OCI-LY1 (cell line): ENCODE data around the gene PDS5B.

Source experiments
- H2AFZ ChIP-seq: fragments of 200-600 bp; sonication (generic), shearing (Covaris generic); 2 replicates; pipeline ENCODE4 v1.6.0; 2014; ENCODE audit warnings: antibody characterized with exemption, mild to moderate bottlenecking, low read length
- H3F3A ChIP-seq: fragments of 200-600 bp; sonication (generic), shearing (Covaris generic); 2 replicates; pipeline ENCODE4 v1.6.0; 2014; ENCODE audit warnings: mild to moderate bottlenecking, antibody characterized with exemption, low read length, moderate library complexity; ENCODE audit not compliant: insufficient read depth
- H3K27ac ChIP-seq: fragments of 200-600 bp; sonication (generic); 2 replicates; pipeline ENCODE4 v1.5.1; 2014; ENCODE audit warnings: low read length, mixed run types, mild to moderate bottlenecking, low read depth; ENCODE audit not compliant: poor library complexity, severe bottlenecking
- H3K27me3 ChIP-seq: fragments of 200-600 bp; sonication (generic); 2 replicates; pipeline ENCODE4 v1.6.0; 2014; ENCODE audit warnings: antibody characterized with exemption, mild to moderate bottlenecking, low read length, moderate library complexity; ENCODE audit not compliant: insufficient read depth
- H3K36me3 ChIP-seq: fragments of 200-600 bp; sonication (generic); 2 replicates; pipeline ENCODE4 v1.6.1; 2014; ENCODE audit warnings: mild to moderate bottlenecking, antibody characterized with exemption, low read length, moderate library complexity, mixed read lengths; ENCODE audit not compliant: insufficient read depth
- H3K4me1 ChIP-seq: fragments of 200-600 bp; sonication (generic); 2 replicates; pipeline ENCODE4 v1.5.1; 2014; ENCODE audit warnings: mild to moderate bottlenecking, low read length, moderate library complexity; ENCODE audit not compliant: insufficient read depth, severe bottlenecking
- H3K4me2 ChIP-seq: fragments of 200-600 bp; sonication (generic), shearing (Covaris generic); 2 replicates; pipeline ENCODE4 v1.6.1; 2014; ENCODE audit warnings: low read length
- H3K4me3 ChIP-seq: fragments of 200-600 bp; sonication (generic); 2 replicates; pipeline ENCODE4 v1.5.1; 2014; ENCODE audit warnings: low read length, low read depth, mild to moderate bottlenecking, mixed read lengths; ENCODE audit not compliant: poor library complexity, severe bottlenecking
- H3K79me2 ChIP-seq: fragments of 200-600 bp; shearing (Covaris generic); 2 replicates; pipeline ENCODE4 v1.6.1; 2016; ENCODE audit warnings: mixed run types, low read length, mixed read lengths; ENCODE audit not compliant: insufficient read depth
- H3K9ac ChIP-seq: fragments of 200-600 bp; sonication (generic), shearing (Covaris generic); 2 replicates; pipeline ENCODE4 v1.6.1; 2014; ENCODE audit warnings: mild to moderate bottlenecking, low read length, mixed read lengths
- H3K9me2 ChIP-seq: fragments of 200-600 bp; sonication (generic), shearing (Covaris generic); 2 replicates; pipeline ENCODE4 v1.6.1; 2014; ENCODE audit warnings: low read depth, mild to moderate bottlenecking, low read length, mixed read lengths
- H3K9me3 ChIP-seq: fragments of 200-600 bp; shearing (Covaris generic); 2 replicates; pipeline ENCODE4 v1.6.1; 2014; ENCODE audit warnings: low read length, mixed read lengths
- H4K20me1 ChIP-seq: fragments of 200-600 bp; sonication (generic), shearing (Covaris generic); 2 replicates; pipeline ENCODE4 v1.6.0; 2016; ENCODE audit warnings: mild to moderate bottlenecking, low read length; ENCODE audit not compliant: insufficient read depth
- EZH2 ChIP-seq: fragments of 200-600 bp; sonication (generic), shearing (Covaris generic); IDR thresholded peaks from 2 replicates; pipeline ENCODE4 v1.8.0; 2017; ENCODE audit warnings: borderline replicate concordance, mixed run types, mild to moderate bottlenecking, antibody characterized with exemption, low read length, moderate library complexity, mixed read lengths
- TF ChIP-seq, protein P1 (sequence below): fragments of 200-600 bp; sonication (generic), shearing (Covaris generic); IDR thresholded peaks from 2 replicates; pipeline ENCODE4 v1.5.1; 2017; ENCODE audit warnings: mild to moderate bottlenecking, antibody characterized with exemption, low read length, moderate library complexity, mixed read lengths

PDS5B gene

DNA sequence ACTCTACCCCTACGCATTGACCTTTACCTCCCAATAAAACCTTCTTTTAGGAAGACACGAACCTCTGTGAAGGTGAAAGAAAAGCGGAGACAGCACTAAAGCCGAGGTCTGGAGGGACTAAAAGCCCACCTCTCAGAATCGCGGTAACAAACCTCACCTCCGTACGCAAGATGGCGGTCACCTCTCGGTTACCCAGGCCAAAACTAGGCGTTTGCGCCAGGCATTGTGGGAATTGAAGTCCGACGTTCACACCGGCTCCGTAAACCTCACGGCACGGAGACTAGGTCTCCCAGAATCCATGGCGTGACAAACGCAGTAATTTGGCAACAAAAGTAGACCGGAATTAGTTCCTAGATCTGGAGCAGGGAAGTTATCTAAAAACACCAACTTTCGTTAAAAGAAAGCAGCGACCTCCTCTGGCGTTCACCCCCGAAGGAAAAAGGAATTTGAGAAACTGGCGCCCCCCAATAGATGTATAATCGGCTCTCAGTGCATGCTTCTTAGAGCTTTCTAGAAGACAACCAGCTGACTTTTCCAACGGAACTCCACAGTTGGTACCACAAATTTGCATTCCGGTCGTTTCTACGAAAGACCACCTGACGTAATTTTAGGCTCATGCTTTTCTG is 47.5 kb upstream of the PDS5B start, which contains the start of gene N4BP2L2:
TSS of gene N4BP2L2 (minus strand) at position 175 of the 626 bp plus-strand sequence. CDS start 1,768 bp downstream, outside the sequence.
- H3K36me3 ChIP-seq: peaks cover 29% of the 10 kb centered on the region
- H3K27ac ChIP-seq: peak within 1 kb of the TSS; percentile 62
- TF ChIP-seq EZH2: no peak
- TF ChIP-seq, protein P1, sequence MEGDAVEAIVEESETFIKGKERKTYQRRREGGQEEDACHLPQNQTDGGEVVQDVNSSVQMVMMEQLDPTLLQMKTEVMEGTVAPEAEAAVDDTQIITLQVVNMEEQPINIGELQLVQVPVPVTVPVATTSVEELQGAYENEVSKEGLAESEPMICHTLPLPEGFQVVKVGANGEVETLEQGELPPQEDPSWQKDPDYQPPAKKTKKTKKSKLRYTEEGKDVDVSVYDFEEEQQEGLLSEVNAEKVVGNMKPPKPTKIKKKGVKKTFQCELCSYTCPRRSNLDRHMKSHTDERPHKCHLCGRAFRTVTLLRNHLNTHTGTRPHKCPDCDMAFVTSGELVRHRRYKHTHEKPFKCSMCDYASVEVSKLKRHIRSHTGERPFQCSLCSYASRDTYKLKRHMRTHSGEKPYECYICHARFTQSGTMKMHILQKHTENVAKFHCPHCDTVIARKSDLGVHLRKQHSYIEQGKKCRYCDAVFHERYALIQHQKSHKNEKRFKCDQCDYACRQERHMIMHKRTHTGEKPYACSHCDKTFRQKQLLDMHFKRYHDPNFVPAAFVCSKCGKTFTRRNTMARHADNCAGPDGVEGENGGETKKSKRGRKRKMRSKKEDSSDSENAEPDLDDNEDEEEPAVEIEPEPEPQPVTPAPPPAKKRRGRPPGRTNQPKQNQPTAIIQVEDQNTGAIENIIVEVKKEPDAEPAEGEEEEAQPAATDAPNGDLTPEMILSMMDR: peak; percentile 27; the same call in 1 of the 2 replicates

DNA sequence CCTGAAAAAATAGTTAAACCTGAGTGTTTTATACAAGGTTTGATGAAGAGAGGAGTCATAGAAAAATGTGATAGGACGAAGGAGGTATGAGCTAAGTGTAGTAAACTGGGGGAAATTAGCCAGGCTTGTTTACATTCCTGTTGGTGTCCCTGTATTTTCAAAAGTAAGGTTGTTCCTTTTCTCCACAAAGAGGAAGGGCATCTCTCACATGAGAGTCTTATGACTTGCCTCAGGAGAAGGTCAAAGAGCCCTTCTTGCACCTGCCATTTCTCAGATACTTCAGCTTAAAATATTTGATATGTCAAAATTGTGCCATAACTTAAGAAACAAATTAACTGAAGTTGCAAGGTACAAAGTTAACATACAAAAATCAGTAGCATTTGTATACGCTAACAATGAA is 44.0 kb upstream of the PDS5B start:
- H3K27ac ChIP-seq: no peak overlapping the region
- H3F3A ChIP-seq: no peaks in the 10 kb centered on the region
- H3K4me2 ChIP-seq: no peak overlapping the region
- no peaks in the 10 kb centered on the region for H4K20me1 ChIP-seq
- no peak overlapping the region for H2AFZ ChIP-seq
- H3K79me2 ChIP-seq: peaks cover 11% of the 10 kb centered on the region
- no peaks in the 10 kb centered on the region for H3K27me3 ChIP-seq
- peaks cover 13% of the 10 kb centered on the region for H3K4me1 ChIP-seq
- H3K9ac ChIP-seq: no peak overlapping the region
- no peaks in the 10 kb centered on the region for H3K9me3 ChIP-seq
- no peaks in the 10 kb centered on the region for H3K9me2 ChIP-seq
- H3K4me3 ChIP-seq: no peak overlapping the region
- TF ChIP-seq, protein P1: no peak
- no peak for TF ChIP-seq EZH2
- H3K36me3 ChIP-seq: no peaks in the 10 kb centered on the region

More for the DNA sequence above, 47.5 kb upstream of the PDS5B start, which contains the start of gene N4BP2L2:
- Histone ChIP-seq H4K20me1 (no peaks in the 10 kb centered on the region), H3F3A (no peaks in the 10 kb centered on the region), H2AFZ (peak within 1 kb of the TSS; percentile 51), H3K79me2 (peaks cover 35% of the 10 kb centered on the region), H3K4me2 (peak within 1 kb of the TSS; percentile 73), H3K9me3 (no peaks in the 10 kb centered on the region), H3K27me3 (no peaks in the 10 kb centered on the region), H3K4me3 (peak within 1 kb of the TSS; percentile 77), H3K4me1 (peaks cover 34% of the 10 kb centered on the region), H3K9me2 (no peaks in the 10 kb centered on the region), H3K9ac (peak within 1 kb of the TSS; percentile 77)

DNA sequence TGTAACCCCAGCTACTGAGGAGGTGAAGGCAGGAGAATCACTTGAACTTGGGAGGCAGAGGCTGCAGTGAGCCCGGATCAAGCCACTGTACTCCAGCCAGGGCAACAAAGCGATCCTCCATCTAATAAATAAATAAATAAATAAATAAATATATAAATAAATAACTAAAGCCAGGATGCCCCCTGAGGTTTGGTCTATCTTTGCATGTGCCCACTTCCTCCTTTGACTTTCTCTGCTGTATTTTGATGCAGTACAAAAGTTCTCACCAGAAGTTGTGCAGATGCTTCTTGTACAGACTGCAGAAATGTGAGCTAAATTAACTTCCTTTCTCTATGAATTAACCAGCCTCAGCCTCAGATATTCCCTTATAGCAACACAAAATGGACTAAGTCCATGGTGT is 41.2 kb upstream of the PDS5B start:
- TF ChIP-seq EZH2: no peak
- TF ChIP-seq, protein P1: no peak

More for the DNA sequence above, 41.2 kb upstream of the PDS5B start:
- H3K27ac ChIP-seq: no peak overlapping the region
- no peaks in the 10 kb centered on the region for H3K36me3 ChIP-seq
- H3K27me3 ChIP-seq: no peaks in the 10 kb centered on the region
- H3K9me2 ChIP-seq: no peaks in the 10 kb centered on the region
- H3K9me3 ChIP-seq: no peaks in the 10 kb centered on the region
- H3K4me1 ChIP-seq: no peaks in the 10 kb centered on the region
- no peak overlapping the region for H3K4me3 ChIP-seq
- no peaks in the 10 kb centered on the region for H3F3A ChIP-seq
- no peak overlapping the region for H3K4me2 ChIP-seq
- H3K9ac ChIP-seq: no peak overlapping the region
- no peaks in the 10 kb centered on the region for H3K79me2 ChIP-seq
- no peaks in the 10 kb centered on the region for H4K20me1 ChIP-seq
- no peak overlapping the region for H2AFZ ChIP-seq
